ENCODE measurements around the gene HSBP1L1.
A peak's percentile ranks its signal among the peaks of the same experiment; 100 is the strongest.

Gene HSBP1L1

GRCh38 chr18:79927607-79928562 is 36.6 kb upstream of the HSBP1L1 start:
- TF ChIP-seq CTCF (IDR thresholded peaks at IDR 0.05; ENCODE audit: low read depth, low read length): no peak
- Histone ChIP-seq H3K9me3 (ENCODE audit: severe bottlenecking) (peaks cover 11% of the 10 kb centered on the region), H3K4me3 (ENCODE audit: low read depth, low read length) (peak overlapping the region; percentile 27), H3K27me3 (ENCODE audit: insufficient read depth, low read depth, severe bottlenecking) (no peaks in the 10 kb centered on the region), H3K27ac (peak overlapping the region; percentile 89), H3K36me3 (peaks cover 48% of the 10 kb centered on the region)
- peak; percentile 92 for DNase-seq

- no peak overlapping the region for H3K4me3 ChIP-seq (ENCODE audit: low read depth, low read length)
- no peaks in the 10 kb centered on the region for H3K27me3 ChIP-seq (ENCODE audit: insufficient read depth, low read depth, severe bottlenecking)
- H3K36me3 ChIP-seq: peaks cover 49% of the 10 kb centered on the region
- TF ChIP-seq CTCF (IDR thresholded peaks at IDR 0.05; ENCODE audit: low read depth, low read length): no peak
- H3K9me3 ChIP-seq (ENCODE audit: severe bottlenecking): peaks cover 15% of the 10 kb centered on the region
- peak overlapping the region; percentile 89 for H3K27ac ChIP-seq
- DNase-seq: peak; percentile 17
These were observed 35.9 kb upstream of the HSBP1L1 start for GRCh38 chr18:79928563-79928960.

- no peak for TF ChIP-seq CTCF (IDR thresholded peaks at IDR 0.05; ENCODE audit: low read depth, low read length)
- DNase-seq: no peak
- H3K4me3 ChIP-seq (ENCODE audit: low read depth, low read length): no peak overlapping the region
- H3K27ac ChIP-seq: no peak overlapping the region
- peaks cover 15% of the 10 kb centered on the region for H3K9me3 ChIP-seq (ENCODE audit: severe bottlenecking)
- no peaks in the 10 kb centered on the region for H3K27me3 ChIP-seq (ENCODE audit: insufficient read depth, low read depth, severe bottlenecking)
- peaks cover 40% of the 10 kb centered on the region for H3K36me3 ChIP-seq
These were observed 34.3 kb upstream of the HSBP1L1 start for GRCh38 chr18:79930020-79930642.

GRCh38 chr18:79931475-79931874 is 33.0 kb upstream of the HSBP1L1 start:
- no peak overlapping the region for H3K27ac ChIP-seq
- H3K27me3 ChIP-seq (ENCODE audit: insufficient read depth, low read depth, severe bottlenecking): no peaks in the 10 kb centered on the region
- no peak for TF ChIP-seq CTCF (IDR thresholded peaks at IDR 0.05; ENCODE audit: low read depth, low read length)
- peaks cover 15% of the 10 kb centered on the region for H3K9me3 ChIP-seq (ENCODE audit: severe bottlenecking)
- H3K4me3 ChIP-seq (ENCODE audit: low read depth, low read length): no peak overlapping the region
- H3K36me3 ChIP-seq: peaks cover 43% of the 10 kb centered on the region
- DNase-seq: no peak

- TF ChIP-seq CTCF (IDR thresholded peaks at IDR 0.05; ENCODE audit: low read depth, low read length): no peak
- Histone ChIP-seq H3K27me3 (ENCODE audit: insufficient read depth, low read depth, severe bottlenecking) (no peaks in the 10 kb centered on the region), H3K36me3 (peaks cover 50% of the 10 kb centered on the region), H3K9me3 (ENCODE audit: severe bottlenecking) (peaks cover 15% of the 10 kb centered on the region), H3K27ac (no peak overlapping the region), H3K4me3 (ENCODE audit: low read depth, low read length) (no peak overlapping the region)
- DNase-seq: no peak
These were observed 31.5 kb upstream of the HSBP1L1 start for GRCh38 chr18:79932907-79933306.
